HG03354 (cell line): ENCODE data around the gene SRC.

Source experiments
- ATAC-seq: cut with Tn5 transposase; IDR thresholded peaks from one replicate; pipeline ENCODE4 v1.9.1; 2021; ENCODE audit warnings: mild to moderate bottlenecking; ENCODE audit not compliant: unreplicated experiment, poor library complexity, severe bottlenecking

SRC gene

GRCh38 chr20:37347891-37348791, 2.2 kb downstream of the SRC start:
- no peak for ATAC-seq

GRCh38 chr20:37348792-37349516, 3.0 kb downstream of the SRC start:
- no peak for ATAC-seq

GRCh38 chr20:37349517-37350491, 3.9 kb downstream of the SRC start:
- no peak for ATAC-seq

GRCh38 chr20:37350649-37351574, 5.0 kb downstream of the SRC start:
- ATAC-seq, result no peak

- ATAC-seq, result no peak
These were observed 6.0 kb downstream of the SRC start for GRCh38 chr20:37351689-37352607.

GRCh38 chr20:37352608-37352980, 6.7 kb downstream of the SRC start:
- ATAC-seq, result no peak

GRCh38 chr20:37353285-37353849, 7.4 kb downstream of the SRC start:
- no peak for ATAC-seq

- no peak for ATAC-seq
These were observed 8.6 kb downstream of the SRC start for GRCh38 chr20:37354210-37355195.

- ATAC-seq, result no peak
These were observed 9.6 kb downstream of the SRC start for GRCh38 chr20:37355252-37356180.

- no peak for ATAC-seq
These were observed 10.4 kb downstream of the SRC start for GRCh38 chr20:37356387-37356786.

GRCh38 chr20:37356961-37357371, 11.0 kb downstream of the SRC start:
- no peak for ATAC-seq

GRCh38 chr20:37357481-37358365, 11.8 kb downstream of the SRC start:
- ATAC-seq, result no peak

GRCh38 chr20:37358366-37359150, 12.6 kb downstream of the SRC start:
- ATAC-seq, result no peak

- no peak for ATAC-seq
These were observed 13.4 kb downstream of the SRC start for GRCh38 chr20:37359331-37359730.
